Transverse colon (tissue), 4 donors: ENCODE measurements around the gene PAX5.

Experiments used
- EP300 ChIP-seq: sonication (generic); formaldehyde crosslinking; IDR thresholded peaks from one replicate; pipeline ENCODE4 v1.6.1; 2017; ENCODE audit warnings: antibody characterized with exemption, low read depth
- POLR2A ChIP-seq: fragments of 450-650 bp; IDR thresholded peaks from one replicate; pipeline ENCODE4 v1.6.1; 2016; ENCODE audit warnings: antibody characterized with exemption, mild to moderate bottlenecking, moderate library complexity
- POLR2AphosphoS5 ChIP-seq, 3 donors: sonication (generic); formaldehyde crosslinking; IDR thresholded peaks; one replicate each; pipeline ENCODE4 v1.6.1; 2016; ENCODE audit warnings: antibody characterized with exemption in 3 of 3
- TF ChIP-seq, protein P1 (sequence below), 5 experiments: fragments of 200-600 bp in 3 of 5; fragments of 450-650 bp in 2 of 5; sonication (generic) in 3 of 5; IDR thresholded peaks; 1 replicate in 2 of 5; 2 replicates in 3 of 5; pipeline ENCODE4 v1.5.1; 2016 to 2017; ENCODE audit warnings: antibody characterized with exemption in 5 of 5, inconsistent platforms in 3 of 5, mild to moderate bottlenecking in 2 of 5, moderate library complexity in 1 of 5

DNA sequence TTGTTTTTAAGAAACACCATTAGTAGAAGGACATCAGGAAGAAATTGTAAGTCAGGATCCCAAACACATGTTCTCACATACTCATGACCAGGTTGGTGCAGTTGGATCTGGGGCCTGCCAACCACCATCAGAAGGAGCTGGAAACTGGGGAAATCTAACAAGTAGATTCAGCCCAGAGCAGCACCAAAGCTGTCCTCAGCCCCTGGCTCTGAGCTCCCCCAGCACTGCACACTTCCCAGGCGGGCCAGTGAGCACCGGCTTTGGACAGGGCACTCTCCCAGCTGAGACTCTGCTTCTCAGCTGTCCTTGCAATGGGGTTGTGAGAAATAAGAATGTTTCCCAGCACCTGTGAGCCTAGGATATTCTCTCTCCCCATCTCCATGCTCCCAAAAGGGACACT lies 162.5 kb downstream of the PAX5 start:
- TF ChIP-seq, protein P1, sequence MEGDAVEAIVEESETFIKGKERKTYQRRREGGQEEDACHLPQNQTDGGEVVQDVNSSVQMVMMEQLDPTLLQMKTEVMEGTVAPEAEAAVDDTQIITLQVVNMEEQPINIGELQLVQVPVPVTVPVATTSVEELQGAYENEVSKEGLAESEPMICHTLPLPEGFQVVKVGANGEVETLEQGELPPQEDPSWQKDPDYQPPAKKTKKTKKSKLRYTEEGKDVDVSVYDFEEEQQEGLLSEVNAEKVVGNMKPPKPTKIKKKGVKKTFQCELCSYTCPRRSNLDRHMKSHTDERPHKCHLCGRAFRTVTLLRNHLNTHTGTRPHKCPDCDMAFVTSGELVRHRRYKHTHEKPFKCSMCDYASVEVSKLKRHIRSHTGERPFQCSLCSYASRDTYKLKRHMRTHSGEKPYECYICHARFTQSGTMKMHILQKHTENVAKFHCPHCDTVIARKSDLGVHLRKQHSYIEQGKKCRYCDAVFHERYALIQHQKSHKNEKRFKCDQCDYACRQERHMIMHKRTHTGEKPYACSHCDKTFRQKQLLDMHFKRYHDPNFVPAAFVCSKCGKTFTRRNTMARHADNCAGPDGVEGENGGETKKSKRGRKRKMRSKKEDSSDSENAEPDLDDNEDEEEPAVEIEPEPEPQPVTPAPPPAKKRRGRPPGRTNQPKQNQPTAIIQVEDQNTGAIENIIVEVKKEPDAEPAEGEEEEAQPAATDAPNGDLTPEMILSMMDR (IDR thresholded peaks at IDR 0.05), result no peak
- TF ChIP-seq POLR2A (no peak), POLR2AphosphoS5 (IDR thresholded peaks at IDR 0.05) (no peak), EP300 (no peak)
